GM19438 (cell line): ENCODE results near the gene GNAZ.

Source experiments
- ATAC-seq: cut with Tn5 transposase; IDR thresholded peaks from one replicate; pipeline ENCODE4 v1.9.1; 2021; ENCODE audit warnings: low read depth; ENCODE audit not compliant: unreplicated experiment

The GNAZ gene

GRCh38 chr22:23063539-23064380, 6.6 kb upstream of the GNAZ start:
- ATAC-seq: no peak

DNA sequence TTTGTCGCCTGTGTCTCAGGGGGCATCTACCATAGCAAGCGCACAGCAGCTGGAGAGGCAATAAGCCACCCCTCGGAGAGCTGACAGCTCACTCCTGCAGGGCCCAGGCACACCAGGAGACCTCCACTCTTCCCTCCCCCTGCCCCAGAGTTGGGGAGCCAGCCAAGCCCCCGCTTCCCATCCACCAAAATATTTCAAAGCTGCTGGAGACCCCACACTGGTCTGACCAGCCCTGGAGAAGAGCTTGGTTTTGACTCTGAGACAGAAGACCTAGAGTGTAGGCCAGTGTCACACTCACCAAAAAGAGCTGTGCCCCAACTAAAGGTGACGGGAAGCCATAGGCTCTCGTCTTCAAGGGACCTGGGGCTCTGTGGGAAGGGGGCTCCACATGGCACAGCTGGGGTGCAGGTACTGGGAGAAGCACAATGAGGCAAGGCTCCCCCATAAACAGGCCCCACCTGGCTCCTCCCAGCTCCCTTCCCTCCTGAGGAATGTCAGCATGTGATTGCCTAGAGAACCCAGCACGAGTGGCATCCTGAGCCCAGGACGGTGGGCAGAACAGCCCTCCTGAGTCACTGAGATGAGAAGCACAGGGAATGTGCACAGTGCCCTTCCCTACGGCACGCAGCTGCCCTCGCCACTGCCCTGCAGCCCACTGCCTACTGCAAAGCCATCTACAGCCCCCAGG, 5.8 kb upstream of the GNAZ start:
- ATAC-seq: no peak

DNA sequence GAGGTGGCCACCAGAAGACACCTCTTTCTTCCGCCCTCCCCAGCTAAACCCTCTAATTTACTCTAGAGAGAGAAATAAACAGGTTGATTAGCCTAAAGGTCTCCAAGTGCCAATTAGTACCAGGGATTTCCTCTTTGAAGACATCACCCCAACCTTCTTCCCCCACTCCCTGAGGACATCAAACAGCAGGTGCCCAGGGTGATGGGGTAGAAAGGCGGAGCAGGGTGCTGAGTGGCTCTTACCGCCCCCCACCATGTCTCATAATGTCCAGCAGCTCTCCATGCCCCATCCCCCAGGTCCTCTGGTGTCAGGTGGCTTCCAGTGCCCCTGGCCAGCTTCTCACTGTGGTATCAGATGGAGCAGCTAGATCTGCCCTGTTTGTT, 5.3 kb upstream of the GNAZ start:
- ATAC-seq: no peak

- ATAC-seq: no peak
These were observed 4.7 kb upstream of the GNAZ start for GRCh38 chr22:23065495-23066122.

DNA sequence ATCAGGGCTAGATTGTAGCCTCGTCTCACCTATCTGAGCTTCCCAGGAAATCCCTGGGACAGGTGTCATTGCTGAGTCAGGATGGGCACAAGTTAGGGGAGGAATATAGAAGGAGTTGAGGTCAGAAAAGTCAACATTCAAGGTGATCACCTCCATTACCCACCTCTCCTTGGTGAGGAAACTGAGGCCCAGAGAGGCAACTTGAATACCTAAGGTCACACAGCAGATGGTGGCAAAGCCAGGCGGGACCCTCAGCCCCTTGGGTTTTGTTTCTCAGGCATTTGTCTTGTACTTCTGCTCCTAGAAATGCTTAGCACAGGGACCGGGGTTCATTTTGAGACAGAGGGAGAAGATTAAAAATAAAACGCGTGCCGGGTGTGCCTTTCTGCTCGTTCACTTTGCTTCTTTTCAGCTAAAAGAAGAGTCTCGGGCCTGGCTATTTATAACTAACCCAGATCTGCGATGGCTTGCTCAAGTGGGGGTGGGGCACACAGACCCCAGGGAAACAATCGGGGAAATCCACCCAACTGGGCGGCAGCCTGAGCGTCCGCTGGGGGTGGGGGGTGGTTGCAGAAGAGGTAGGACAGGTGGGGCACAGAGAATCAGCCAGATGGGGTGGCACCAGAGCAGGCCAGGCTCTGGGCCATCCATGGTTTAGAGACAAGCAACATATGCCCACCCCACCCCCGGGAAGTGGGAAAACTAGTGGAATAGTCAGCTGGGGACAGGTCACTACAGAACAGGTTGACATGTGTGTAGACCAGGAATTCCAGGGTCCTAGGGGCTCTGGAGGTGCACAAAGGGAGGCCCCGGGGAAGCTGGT, 3.9 kb upstream of the GNAZ start:
- ATAC-seq: no peak

DNA sequence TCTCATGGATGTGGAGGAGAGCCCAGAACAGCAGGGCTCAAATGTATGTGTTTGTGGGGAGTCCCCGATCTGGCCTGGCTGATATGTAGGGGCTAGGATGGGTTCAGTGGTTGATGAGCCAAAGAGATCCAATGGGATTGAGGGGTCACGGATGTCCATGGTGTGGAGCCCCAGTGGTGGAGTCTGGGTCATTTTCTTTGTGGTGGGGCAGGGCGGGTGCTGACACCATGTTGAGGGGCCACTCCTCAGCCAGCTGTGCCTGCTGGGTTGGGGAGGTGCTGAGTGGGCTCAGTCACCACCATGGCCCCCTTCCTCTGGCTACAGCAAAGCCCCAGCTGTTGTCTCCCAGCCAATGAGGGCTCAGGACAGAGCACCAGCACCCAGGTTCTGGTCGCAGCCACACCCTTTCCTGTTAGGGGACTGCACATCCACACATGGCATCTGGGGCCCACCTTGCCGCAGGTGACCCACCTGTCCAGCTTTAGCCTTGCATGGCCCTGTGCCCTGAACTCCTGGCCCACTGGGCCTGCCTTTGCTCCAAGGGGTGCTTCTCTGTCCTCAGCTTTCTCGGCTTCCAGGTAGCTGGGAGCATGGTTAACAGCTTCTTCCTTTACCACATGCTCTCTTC, 3.2 kb upstream of the GNAZ start:
- no peak for ATAC-seq

- ATAC-seq: no peak
These were observed 2.6 kb upstream of the GNAZ start for GRCh38 chr22:23067691-23068090.

- ATAC-seq: no peak
These were observed 2.1 kb upstream of the GNAZ start for GRCh38 chr22:23068096-23068831.

GRCh38 chr22:23068832-23069385, 1.4 kb upstream of the GNAZ start:
- no peak for ATAC-seq

GRCh38 chr22:23069502-23070357, 589 bp upstream of the GNAZ start:
- ATAC-seq: no peak

DNA sequence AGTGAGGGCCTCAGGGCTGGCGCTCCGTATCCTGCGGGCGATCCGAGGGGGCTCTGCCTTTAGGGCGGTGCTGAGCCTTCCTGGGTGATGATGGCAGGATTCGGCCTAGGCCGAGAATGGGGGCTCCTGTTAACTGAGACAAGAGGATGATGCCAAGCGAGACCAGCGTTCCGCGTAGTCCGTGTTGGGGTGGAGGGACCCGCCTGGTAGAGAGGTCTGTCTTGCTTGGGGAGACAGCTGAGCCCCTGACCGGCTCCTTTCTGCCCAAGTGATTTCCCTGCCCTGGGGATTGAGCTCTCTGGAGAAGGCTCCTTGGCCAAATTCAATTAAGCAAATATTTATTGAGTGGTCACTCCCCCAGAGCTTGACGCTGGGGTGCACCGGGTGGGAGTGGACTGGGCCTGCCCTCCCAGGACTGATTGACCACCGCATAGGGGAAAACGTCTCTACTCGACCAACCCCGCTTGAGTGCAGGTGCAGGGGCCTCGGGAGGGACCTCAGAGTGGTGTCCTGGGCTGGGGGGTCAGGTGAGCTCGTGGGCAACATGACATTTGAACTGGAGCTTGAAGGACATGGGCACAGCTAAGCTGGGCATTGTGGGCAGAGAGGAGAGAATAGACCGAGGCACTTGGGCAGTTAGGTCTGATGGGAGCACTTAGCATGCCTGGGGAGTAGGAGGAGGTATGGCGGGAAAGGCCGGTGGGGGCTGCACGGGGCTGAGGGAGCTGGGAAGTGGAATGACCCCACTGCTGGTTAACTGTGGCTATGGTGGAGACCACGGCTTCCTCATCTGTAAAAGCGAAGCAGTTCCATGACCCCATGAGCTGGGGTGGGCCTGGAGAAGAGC, 1.1 kb downstream of the GNAZ start:
- no peak for ATAC-seq

DNA sequence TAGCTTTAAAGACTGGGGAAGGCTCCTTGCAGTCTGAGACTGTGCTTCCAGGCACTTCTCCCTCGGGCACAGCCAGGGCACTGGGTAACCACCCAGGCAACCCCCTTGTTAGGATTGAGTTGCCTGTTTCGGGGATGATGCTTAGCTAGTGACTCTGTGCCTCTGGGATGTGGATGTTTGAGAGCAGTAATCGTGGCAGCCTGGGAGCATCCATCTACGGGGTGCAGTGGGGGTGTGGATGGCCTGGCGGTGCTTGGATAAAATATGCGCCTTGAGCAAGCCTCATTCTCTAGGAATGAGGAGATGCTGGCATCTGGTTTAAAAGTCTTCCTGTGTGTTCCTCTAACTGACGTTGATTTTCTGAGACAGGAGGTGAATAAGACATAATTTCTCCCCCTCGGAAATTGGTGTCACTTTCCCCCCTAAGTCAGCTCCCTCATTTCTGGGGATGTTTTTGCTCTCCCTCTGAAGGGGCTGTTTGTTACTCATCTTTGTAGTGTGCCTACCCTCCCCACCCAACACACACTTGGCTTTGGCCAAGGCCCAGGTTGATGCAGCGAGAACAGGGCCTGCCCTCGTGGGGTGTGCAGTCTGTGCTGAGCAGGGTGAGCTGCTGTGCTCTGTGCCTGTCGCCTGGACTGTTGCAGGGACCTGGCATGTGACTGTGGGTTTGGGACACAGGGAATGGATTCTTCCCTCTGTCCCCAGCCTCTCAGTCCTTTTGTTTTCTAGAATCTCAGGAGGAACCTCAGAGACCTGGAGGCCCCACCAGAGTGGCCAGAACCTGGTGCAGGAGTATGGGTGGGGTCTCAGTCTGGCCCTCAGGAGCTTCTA, 2.0 kb downstream of the GNAZ start:
- ATAC-seq: no peak

DNA sequence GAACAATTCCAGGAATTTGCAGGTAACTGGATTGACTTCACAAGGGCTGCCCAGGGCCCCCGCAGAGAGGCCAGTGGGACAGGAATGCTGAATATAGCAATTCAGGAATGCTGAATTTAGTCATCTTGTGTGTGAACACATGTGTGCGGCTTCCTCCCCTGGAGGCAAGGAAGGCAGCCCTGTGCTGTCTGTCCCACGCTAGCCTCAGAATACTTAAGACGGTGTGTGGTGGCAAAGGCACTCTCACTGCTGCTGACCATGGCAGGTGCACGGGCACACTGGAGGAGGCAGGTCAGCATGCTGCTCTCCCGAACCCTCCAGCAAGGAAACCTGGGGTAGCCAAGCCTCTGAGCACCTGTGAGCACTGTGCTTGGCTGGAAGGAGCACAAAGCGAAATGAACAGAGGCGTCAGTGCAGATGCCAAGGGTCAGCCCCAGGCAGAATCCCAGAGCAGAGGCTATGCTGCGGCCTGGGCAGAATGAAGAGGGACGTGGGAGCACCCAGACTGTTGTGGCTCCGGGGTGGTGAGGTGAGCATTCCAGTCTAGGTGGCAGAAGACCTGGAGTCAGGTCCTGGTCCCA, 2.7 kb downstream of the GNAZ start:
- ATAC-seq: no peak

DNA sequence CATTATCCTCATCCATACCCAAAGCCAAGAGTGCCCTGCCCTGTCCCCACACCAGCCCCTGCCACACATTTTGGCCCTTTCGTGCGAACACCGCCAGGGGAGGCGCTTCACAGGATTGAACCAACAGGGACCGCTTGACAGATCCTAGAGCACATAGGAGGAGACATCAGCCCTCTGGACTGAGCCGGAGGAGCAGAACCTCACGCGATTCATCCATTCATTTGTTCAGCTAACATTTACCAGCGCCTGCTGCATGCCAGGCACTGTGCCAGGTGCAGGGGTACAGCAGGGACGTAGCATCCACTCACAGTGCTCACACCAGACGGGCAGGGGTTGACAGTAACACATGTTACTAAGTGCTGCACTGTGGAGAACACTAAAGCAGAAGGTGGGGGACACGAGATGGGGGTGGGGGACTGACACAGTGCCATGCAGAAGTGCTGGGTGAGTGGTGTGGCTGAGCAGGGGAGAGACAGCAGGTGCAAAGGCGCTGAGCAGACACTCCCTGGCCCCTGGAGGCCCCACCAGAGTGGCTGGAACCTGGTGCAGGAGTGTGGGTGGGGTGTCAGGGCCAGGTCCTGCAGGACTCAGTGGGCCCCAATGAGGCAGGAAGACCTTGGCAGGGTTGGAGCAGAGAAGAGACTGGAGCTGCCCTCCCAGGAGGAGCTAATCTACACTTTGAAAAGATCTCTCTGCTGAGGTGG, 3.4 kb downstream of the GNAZ start:
- ATAC-seq: no peak

DNA sequence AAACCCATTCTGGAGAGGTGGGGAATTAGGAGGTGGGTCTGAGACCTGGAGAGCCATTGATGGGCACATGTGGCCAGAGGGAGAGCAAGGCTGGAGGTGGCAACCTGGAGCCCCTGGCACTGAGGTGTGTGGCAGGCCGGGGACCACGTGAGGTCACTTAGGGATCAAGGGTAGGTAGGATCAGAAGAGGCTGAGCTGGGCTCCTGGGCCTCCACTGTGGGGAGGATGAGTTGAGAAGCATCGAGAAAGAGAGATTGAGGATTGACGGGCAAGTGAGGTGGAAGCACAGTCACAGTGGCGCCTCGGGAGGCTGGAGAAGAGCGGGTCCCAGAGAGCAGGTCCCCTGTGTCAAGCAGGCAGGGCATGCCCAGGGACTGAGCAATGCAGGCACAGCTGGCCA, 4.1 kb downstream of the GNAZ start:
- ATAC-seq: no peak

DNA sequence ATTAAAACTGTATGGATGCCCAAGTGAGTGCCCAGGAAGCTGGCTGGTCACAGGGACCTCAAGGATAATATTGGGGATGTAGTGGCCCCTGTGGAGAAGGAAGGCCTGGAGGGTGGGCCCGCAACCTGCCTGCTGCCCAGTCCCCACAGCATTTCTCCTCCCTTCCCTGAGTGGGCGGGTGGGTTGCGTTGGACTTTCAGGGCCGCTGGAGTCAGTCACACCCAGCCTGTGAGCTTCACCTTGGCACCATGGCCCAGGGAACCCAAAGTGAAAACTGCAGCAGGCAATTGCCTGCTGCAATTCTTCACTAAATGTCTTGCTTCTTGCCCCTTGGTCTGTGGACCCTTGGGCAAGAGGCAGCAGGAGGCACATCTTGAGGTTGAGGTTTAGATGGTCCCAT, 4.7 kb downstream of the GNAZ start:
- ATAC-seq: no peak
